ENCODE results near the gene MED16.

MED16 gene, protein sequence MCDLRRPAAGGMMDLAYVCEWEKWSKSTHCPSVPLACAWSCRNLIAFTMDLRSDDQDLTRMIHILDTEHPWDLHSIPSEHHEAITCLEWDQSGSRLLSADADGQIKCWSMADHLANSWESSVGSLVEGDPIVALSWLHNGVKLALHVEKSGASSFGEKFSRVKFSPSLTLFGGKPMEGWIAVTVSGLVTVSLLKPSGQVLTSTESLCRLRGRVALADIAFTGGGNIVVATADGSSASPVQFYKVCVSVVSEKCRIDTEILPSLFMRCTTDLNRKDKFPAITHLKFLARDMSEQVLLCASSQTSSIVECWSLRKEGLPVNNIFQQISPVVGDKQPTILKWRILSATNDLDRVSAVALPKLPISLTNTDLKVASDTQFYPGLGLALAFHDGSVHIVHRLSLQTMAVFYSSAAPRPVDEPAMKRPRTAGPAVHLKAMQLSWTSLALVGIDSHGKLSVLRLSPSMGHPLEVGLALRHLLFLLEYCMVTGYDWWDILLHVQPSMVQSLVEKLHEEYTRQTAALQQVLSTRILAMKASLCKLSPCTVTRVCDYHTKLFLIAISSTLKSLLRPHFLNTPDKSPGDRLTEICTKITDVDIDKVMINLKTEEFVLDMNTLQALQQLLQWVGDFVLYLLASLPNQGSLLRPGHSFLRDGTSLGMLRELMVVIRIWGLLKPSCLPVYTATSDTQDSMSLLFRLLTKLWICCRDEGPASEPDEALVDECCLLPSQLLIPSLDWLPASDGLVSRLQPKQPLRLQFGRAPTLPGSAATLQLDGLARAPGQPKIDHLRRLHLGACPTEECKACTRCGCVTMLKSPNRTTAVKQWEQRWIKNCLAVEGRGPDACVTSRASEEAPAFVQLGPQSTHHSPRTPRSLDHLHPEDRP

DNA sequence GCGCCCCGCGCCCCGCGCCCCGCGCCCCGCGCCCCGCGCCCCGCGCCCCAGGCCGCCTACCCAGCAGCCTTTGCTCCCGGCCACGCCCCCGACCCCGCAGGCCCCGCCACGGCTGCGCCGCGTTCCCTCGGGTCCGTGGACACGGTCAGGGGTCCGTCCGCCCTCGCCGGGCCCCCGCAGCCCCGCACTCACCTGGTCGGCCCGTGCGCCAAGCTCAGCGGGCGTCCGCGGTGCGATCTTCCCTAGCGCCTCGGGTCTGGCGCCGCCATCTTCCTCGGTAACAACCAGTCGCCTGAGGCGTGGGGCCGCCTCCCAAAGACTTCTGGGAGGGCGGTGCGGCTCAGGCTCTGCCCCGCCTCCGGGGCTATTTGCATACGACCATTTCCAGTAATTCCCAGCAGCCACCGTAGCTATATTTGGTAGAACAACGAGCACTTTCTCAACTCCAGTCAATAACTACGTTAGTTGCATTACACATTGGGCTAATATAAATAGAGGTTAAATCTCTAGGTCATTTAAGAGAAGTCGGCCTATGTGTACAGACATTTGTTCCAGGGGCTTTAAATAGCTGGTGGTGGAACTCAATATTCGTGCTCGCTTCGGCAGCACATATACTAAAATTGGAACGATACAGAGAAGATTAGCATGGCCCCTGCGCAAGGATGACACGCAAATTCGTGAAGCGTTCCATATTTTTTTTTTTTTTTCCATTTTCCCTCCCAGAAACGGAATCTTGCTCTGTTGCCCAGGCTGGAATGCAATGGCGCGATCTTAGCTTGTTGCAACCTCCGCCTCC is at the start of gene MED16, which contains the start of gene RNU6-9:
Gene MED16, minus strand, starts transcription at position 294 of the 796 bp plus-strand sequence. CDS start 2,056 bp downstream, outside the sequence.
Gene RNU6-9, plus strand, starts transcription at position 591 of the 796 bp plus-strand sequence.
- Histone ChIP-seq H3K4me2 (ENCODE audit: low read length) (peak within 1 kb of the TSS; percentile 64), H3K79me2 (ENCODE audit: insufficient read depth, low read length) (no peaks in the 10 kb centered on the region), H3K9me3 (ENCODE audit: low read length) (no peaks in the 10 kb centered on the region), H3K36me3 (ENCODE audit: insufficient read depth, low read length) (peaks cover 26% of the 10 kb centered on the region), H2AFZ (ENCODE audit: low read length) (no peak within 1 kb of the TSS), H3K4me3 (ENCODE audit: low read depth, low read length, poor library complexity, severe bottlenecking) (peak within 1 kb of the TSS; percentile 76), H3K4me1 (ENCODE audit: insufficient read depth, low read length, severe bottlenecking) (peaks cover 13% of the 10 kb centered on the region), H3K9ac (ENCODE audit: low read length) (peak within 1 kb of the TSS; percentile 92), H3K27me3 (ENCODE audit: insufficient read depth, low read length) (no peaks in the 10 kb centered on the region), H3K9me2 (ENCODE audit: low read depth, low read length) (no peaks in the 10 kb centered on the region), H3F3A (ENCODE audit: insufficient read depth, low read length) (peaks cover 4% of the 10 kb centered on the region; the same call in 1 of the 2 replicates), H4K20me1 (ENCODE audit: insufficient read depth, low read length) (no peaks in the 10 kb centered on the region), H3K27ac (ENCODE audit: low read depth, low read length, poor library complexity, severe bottlenecking) (peak within 1 kb of the TSS; percentile 80)
- no peak for TF ChIP-seq EZH2 (IDR thresholded peaks at IDR 0.05; ENCODE audit: borderline replicate concordance, low read length)
- TF ChIP-seq, protein P1, sequence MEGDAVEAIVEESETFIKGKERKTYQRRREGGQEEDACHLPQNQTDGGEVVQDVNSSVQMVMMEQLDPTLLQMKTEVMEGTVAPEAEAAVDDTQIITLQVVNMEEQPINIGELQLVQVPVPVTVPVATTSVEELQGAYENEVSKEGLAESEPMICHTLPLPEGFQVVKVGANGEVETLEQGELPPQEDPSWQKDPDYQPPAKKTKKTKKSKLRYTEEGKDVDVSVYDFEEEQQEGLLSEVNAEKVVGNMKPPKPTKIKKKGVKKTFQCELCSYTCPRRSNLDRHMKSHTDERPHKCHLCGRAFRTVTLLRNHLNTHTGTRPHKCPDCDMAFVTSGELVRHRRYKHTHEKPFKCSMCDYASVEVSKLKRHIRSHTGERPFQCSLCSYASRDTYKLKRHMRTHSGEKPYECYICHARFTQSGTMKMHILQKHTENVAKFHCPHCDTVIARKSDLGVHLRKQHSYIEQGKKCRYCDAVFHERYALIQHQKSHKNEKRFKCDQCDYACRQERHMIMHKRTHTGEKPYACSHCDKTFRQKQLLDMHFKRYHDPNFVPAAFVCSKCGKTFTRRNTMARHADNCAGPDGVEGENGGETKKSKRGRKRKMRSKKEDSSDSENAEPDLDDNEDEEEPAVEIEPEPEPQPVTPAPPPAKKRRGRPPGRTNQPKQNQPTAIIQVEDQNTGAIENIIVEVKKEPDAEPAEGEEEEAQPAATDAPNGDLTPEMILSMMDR (IDR thresholded peaks at IDR 0.05; ENCODE audit: low read length), result no peak

DNA sequence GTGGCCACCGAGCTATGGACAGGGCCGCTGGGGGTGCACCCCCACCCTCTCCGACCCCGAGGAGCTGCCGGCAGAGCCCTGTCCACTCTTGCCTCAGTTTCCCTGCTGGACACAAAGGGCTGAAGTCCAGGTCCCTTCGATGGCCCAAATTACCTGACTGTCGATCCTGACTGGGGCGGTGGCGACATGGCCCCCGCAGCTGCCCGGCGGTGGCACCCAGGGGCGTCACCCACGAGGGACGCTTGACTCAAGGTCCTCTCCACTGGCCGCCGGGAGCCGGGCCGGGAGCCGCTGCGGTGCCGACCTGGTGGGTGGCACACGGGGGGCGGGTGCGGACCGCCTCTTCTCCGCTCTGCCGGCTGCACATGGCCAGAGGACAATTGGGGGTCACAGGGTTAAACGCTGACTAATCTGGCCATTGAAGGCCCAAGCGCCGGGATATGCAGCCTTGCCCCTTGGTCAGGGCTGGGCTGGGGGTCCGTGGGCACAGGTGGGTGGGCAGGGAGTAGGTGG is 49.2 kb upstream of the MED16 start:
- Histone ChIP-seq H2AFZ (ENCODE audit: low read length) (no peak overlapping the region), H4K20me1 (ENCODE audit: insufficient read depth, low read length) (no peaks in the 10 kb centered on the region), H3K27ac (ENCODE audit: low read depth, low read length, poor library complexity, severe bottlenecking) (no peak overlapping the region), H3F3A (ENCODE audit: insufficient read depth, low read length) (no peaks in the 10 kb centered on the region), H3K4me2 (ENCODE audit: low read length) (no peak overlapping the region), H3K27me3 (ENCODE audit: insufficient read depth, low read length) (peaks cover 29% of the 10 kb centered on the region; the same call in 1 of the 2 replicates), H3K9me3 (ENCODE audit: low read length) (0 out of 2 replicates have a peak, but pooled peaks cover 2% of the 10 kb centered on the region), H3K4me3 (ENCODE audit: low read depth, low read length, poor library complexity, severe bottlenecking) (no peak overlapping the region), H3K9me2 (ENCODE audit: low read depth, low read length) (no peaks in the 10 kb centered on the region), H3K4me1 (ENCODE audit: insufficient read depth, low read length, severe bottlenecking) (no peaks in the 10 kb centered on the region), H3K9ac (ENCODE audit: low read length) (no peak overlapping the region), H3K36me3 (ENCODE audit: insufficient read depth, low read length) (no peaks in the 10 kb centered on the region), H3K79me2 (ENCODE audit: insufficient read depth, low read length) (no peaks in the 10 kb centered on the region)
- TF ChIP-seq EZH2 (IDR thresholded peaks at IDR 0.05; ENCODE audit: borderline replicate concordance, low read length), result no peak
- TF ChIP-seq, protein P1 (IDR thresholded peaks at IDR 0.05; ENCODE audit: low read length), result no peak
